ENCODE measurements around the gene COL12A1.
A peak's percentile ranks its signal among the peaks of the same experiment; 100 is the strongest.
"Not testable (repeated sequence)": the region's sequence is repeated elsewhere in the genome, so short reads cannot be mapped to it uniquely, and the experiment has no call there.

The COL12A1 gene

GRCh38 chr6:75213112-75213511, 7.3 kb upstream of the COL12A1 start:
- no peak for DNase-seq (ENCODE audit: low read depth in 1 of 2, low spot score in 1 of 2)

- no peak for DNase-seq (ENCODE audit: low read depth in 1 of 2, low spot score in 1 of 2)
Observed at GRCh38 chr6:75211920-75212590, 6.2 kb upstream of the COL12A1 start.

- peak in 1 of 2 donors; percentile 61 for DNase-seq (ENCODE audit: low read depth in 1 of 2, low spot score in 1 of 2)
Observed at GRCh38 chr6:75210885-75211739, 5.3 kb upstream of the COL12A1 start.

- no peak for DNase-seq (ENCODE audit: low read depth in 1 of 2, low spot score in 1 of 2)
Observed at GRCh38 chr6:75209184-75209723, 3.4 kb upstream of the COL12A1 start.

GRCh38 chr6:75208298-75209183, 2.7 kb upstream of the COL12A1 start:
- peak; percentile 76 to 77 for DNase-seq (ENCODE audit: low read depth in 1 of 2, low spot score in 1 of 2)

GRCh38 chr6:75206576-75207342, 906 bp upstream of the COL12A1 start:
- DNase-seq (ENCODE audit: low read depth in 1 of 2, low spot score in 1 of 2): no peak

GRCh38 chr6:75204959-75205775, 686 bp downstream of the COL12A1 start:
- DNase-seq (ENCODE audit: low read depth in 1 of 2, low spot score in 1 of 2): no peak

- no peak for DNase-seq (ENCODE audit: low read depth in 1 of 2, low spot score in 1 of 2)
Observed at GRCh38 chr6:75204217-75204958, 1.5 kb downstream of the COL12A1 start.

- no peak for DNase-seq (ENCODE audit: low read depth in 1 of 2, low spot score in 1 of 2)
Observed at GRCh38 chr6:75203721-75204120, 2.1 kb downstream of the COL12A1 start.

GRCh38 chr6:75202676-75203131, 3.1 kb downstream of the COL12A1 start:
- no peak for DNase-seq (ENCODE audit: low read depth in 1 of 2, low spot score in 1 of 2)

GRCh38 chr6:75201901-75202672, 3.8 kb downstream of the COL12A1 start:
- no peak for DNase-seq (ENCODE audit: low read depth in 1 of 2, low spot score in 1 of 2)

GRCh38 chr6:75201021-75201420, 4.8 kb downstream of the COL12A1 start:
- DNase-seq (ENCODE audit: low read depth in 1 of 2, low spot score in 1 of 2): no peak

GRCh38 chr6:75199889-75200288, 6.0 kb downstream of the COL12A1 start:
- DNase-seq (ENCODE audit: low read depth in 1 of 2, low spot score in 1 of 2): no peak

GRCh38 chr6:75196081-75196687, 9.7 kb downstream of the COL12A1 start:
- DNase-seq (ENCODE audit: low read depth in 1 of 2, low spot score in 1 of 2): no peak

- DNase-seq (ENCODE audit: low read depth in 1 of 2, low spot score in 1 of 2): no peak
Observed at GRCh38 chr6:75188221-75188925, 17.5 kb downstream of the COL12A1 start.

GRCh38 chr6:75186581-75186980, 19.3 kb downstream of the COL12A1 start:
- DNase-seq (ENCODE audit: low read depth in 1 of 2, low spot score in 1 of 2): not testable (repeated sequence)

GRCh38 chr6:75183099-75183541, 22.7 kb downstream of the COL12A1 start:
- no peak for DNase-seq (ENCODE audit: low read depth in 1 of 2, low spot score in 1 of 2)

Data from activated CD4-positive, alpha-beta T cell treated with anti-CD3 and anti-CD28 coated beads, Interleukin-2, amount 50 U/mL, for 24 hours (primary cell).